Keratinocyte (primary cell): ENCODE results near the gene POLR1A. TPM values are rescaled to one million over a fixed set of nuclear protein-coding genes. Genes with fewer than 3 reads are reported as not detected.

Experiments
- DNase-seq: peaks from one replicate; pipeline ENCODE4 v3.0.0-alpha.2; 2011; ENCODE audit warnings: low read depth, missing footprints, low spot score
- FAIRE-seq: peaks from 2 replicates; lab custom pipeline; 2011; peaks lifted over from hg19 to GRCh38; lab: Jason Lieb, UNC
- H2AFZ ChIP-seq: 2 replicates; pipeline ENCODE4 v1.6.0; 2012; ENCODE audit warnings: low read length, control low read depth, inconsistent platforms; ENCODE audit not compliant: control insufficient read depth
- H3K27ac ChIP-seq: 2 replicates; pipeline ENCODE4 v1.5.1; 2011; ENCODE audit warnings: low read length; ENCODE audit not compliant: control insufficient read depth, insufficient read depth
- H3K27me3 ChIP-seq: 3 replicates; pipeline ENCODE4 v1.6.0; 2011; ENCODE audit warnings: low read length; ENCODE audit not compliant: control insufficient read depth, insufficient read depth; ENCODE audit errors: extremely low read depth
- H3K36me3 ChIP-seq, 2 experiments: 2 replicates in 1 of 2; 3 replicates in 1 of 2; pipeline ENCODE4 v1.5.1; 2011; ENCODE audit warnings: low read length in 2 of 2, mild to moderate bottlenecking in 1 of 2; ENCODE audit not compliant: control insufficient read depth in 2 of 2, insufficient read depth in 2 of 2; ENCODE audit errors: extremely low read depth in 1 of 2
- H3K4me1 ChIP-seq: 3 replicates; pipeline ENCODE4 v1.5.1; 2011; ENCODE audit warnings: low read length; ENCODE audit not compliant: control insufficient read depth, insufficient read depth; ENCODE audit errors: extremely low read depth
- H3K4me2 ChIP-seq: 3 replicates; pipeline ENCODE4 v1.6.0; 2011; ENCODE audit warnings: low read depth, low read length; ENCODE audit not compliant: control insufficient read depth, insufficient read depth; ENCODE audit errors: extremely low read depth
- H3K4me3 ChIP-seq, 3 experiments: fragments of 200-600 bp in 1 of 3; sonication (generic) in 1 of 3; 2 replicates in 2 of 3; 3 replicates in 1 of 3; pipeline ENCODE4 v1.5.1; 2011 to 2016; ENCODE audit warnings: low read length in 3 of 3, mild to moderate bottlenecking in 3 of 3, control low read depth in 2 of 3, inconsistent platforms in 1 of 3, low read depth in 1 of 3, mixed read lengths in 1 of 3, mixed run types in 1 of 3, moderate library complexity in 1 of 3; ENCODE audit not compliant: control insufficient read depth in 2 of 3, insufficient read depth in 2 of 3; ENCODE audit errors: extremely low read depth in 1 of 3
- H3K79me2 ChIP-seq: 2 replicates; pipeline ENCODE4 v1.6.0; 2012; ENCODE audit warnings: low read length; ENCODE audit not compliant: control insufficient read depth, insufficient read depth
- H3K9ac ChIP-seq: 3 replicates; pipeline ENCODE4 v1.6.0; 2011; ENCODE audit warnings: low read length; ENCODE audit not compliant: control insufficient read depth, insufficient read depth; ENCODE audit errors: extremely low read depth
- H3K9me1 ChIP-seq: 3 replicates; pipeline ENCODE4 v1.6.0; 2011; ENCODE audit warnings: low read length; ENCODE audit not compliant: control insufficient read depth, insufficient read depth; ENCODE audit errors: extremely low read depth
- H3K9me3 ChIP-seq: 2 replicates; pipeline ENCODE4 v1.5.1; 2012; ENCODE audit warnings: low read depth, low read length; ENCODE audit not compliant: control insufficient read depth
- H4K20me1 ChIP-seq: 3 replicates; pipeline ENCODE4 v1.6.0; 2011; ENCODE audit warnings: low read length; ENCODE audit not compliant: control insufficient read depth, insufficient read depth; ENCODE audit errors: extremely low read depth
- EZH2 ChIP-seq: IDR thresholded peaks from one replicate; pipeline ENCODE4 v1.6.1; 2012; ENCODE audit warnings: inconsistent platforms, mild to moderate bottlenecking, low read length, moderate library complexity
- dilution Hi-C: fragments of 300-500 bp; cut with MboI; formaldehyde crosslinking; loops from one replicate; pipeline ENCODE4 v1.7.0; 2020; ENCODE audit warnings: low sequenced_read_pairs; ENCODE audit not compliant: extremely low pct_ligation_motif_present
- polyA plus RNA-seq, 5 experiments: library from polyadenylated mRNA; depleted of rRNA in 3 of 5; stranded (reverse) in 3 of 5; stranded (forward) in 1 of 5; unstranded in 1 of 5; fragments of >200 nt; gene quantifications; 1 replicate in 1 of 5; 2 replicates in 3 of 5; 3 replicates in 1 of 5; pipeline versions ENCODE4 v1.2.1 to v1.2.3, GENCODE V29; 2011 to 2012; ENCODE audit warnings: missing spikeins in 2 of 5, low read depth in 1 of 5, low replicate concordance in 1 of 5
- TF ChIP-seq, protein P1 (sequence below), 3 experiments: IDR thresholded peaks in 1 of 3; conservative IDR thresholded peaks in 1 of 3; optimal IDR thresholded peaks in 1 of 3; 2 replicates in 2 of 3; 3 replicates in 1 of 3; pipeline versions ENCODE3 to v1.5.1; 2011; ENCODE audit warnings: low read length in 3 of 3, mild to moderate bottlenecking in 3 of 3, moderate library complexity in 2 of 3, control low read depth in 1 of 3, inconsistent platforms in 1 of 3; ENCODE audit not compliant: insufficient read depth in 2 of 3; ENCODE audit errors: extremely low read depth in 1 of 3

The POLR1A gene
- polyA plus RNA-seq, 1 donor (not counting 4 experiments of a cell fraction or from before 2014, with no cell fraction given) = 16.1 TPM

- no peaks in the 10 kb centered on the region for H3K79me2 ChIP-seq
- DNase-seq (no peak), FAIRE-seq (no peak)
- dilution Hi-C loops = no loop called here
- H2AFZ ChIP-seq = no peak overlapping the region
- no peak overlapping the region for H3K4me2 ChIP-seq
- H3K4me3 ChIP-seq = no peak overlapping the region
- H4K20me1 ChIP-seq = no peaks in the 10 kb centered on the region
- no peaks in the 10 kb centered on the region for H3K9me3 ChIP-seq
- H3K4me1 ChIP-seq = no peaks in the 10 kb centered on the region
- TF ChIP-seq, protein P1, sequence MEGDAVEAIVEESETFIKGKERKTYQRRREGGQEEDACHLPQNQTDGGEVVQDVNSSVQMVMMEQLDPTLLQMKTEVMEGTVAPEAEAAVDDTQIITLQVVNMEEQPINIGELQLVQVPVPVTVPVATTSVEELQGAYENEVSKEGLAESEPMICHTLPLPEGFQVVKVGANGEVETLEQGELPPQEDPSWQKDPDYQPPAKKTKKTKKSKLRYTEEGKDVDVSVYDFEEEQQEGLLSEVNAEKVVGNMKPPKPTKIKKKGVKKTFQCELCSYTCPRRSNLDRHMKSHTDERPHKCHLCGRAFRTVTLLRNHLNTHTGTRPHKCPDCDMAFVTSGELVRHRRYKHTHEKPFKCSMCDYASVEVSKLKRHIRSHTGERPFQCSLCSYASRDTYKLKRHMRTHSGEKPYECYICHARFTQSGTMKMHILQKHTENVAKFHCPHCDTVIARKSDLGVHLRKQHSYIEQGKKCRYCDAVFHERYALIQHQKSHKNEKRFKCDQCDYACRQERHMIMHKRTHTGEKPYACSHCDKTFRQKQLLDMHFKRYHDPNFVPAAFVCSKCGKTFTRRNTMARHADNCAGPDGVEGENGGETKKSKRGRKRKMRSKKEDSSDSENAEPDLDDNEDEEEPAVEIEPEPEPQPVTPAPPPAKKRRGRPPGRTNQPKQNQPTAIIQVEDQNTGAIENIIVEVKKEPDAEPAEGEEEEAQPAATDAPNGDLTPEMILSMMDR (optimal IDR thresholded peaks at IDR 0.05 in 1 of 3, IDR thresholded peaks at IDR 0.05 in 1 of 3, conservative IDR thresholded peaks at IDR 0.05 in 1 of 3; ENCODE audit: extremely low read depth in 1 of 3, insufficient read depth in 2 of 3, low read length in 3 of 3) = no peak
- no peak for TF ChIP-seq EZH2
- H3K9ac ChIP-seq = no peak overlapping the region
- peaks cover 36 to 43% of the 10 kb centered on the region in 2 experiments for H3K36me3 ChIP-seq
- H3K9me1 ChIP-seq = no peaks in the 10 kb centered on the region
- H3K27ac ChIP-seq = no peak overlapping the region
- H3K27me3 ChIP-seq = no peaks in the 10 kb centered on the region
Observed at GRCh38 chr2:86052676-86053075, 53.0 kb downstream of the POLR1A start.

GRCh38 chr2:86052265-86052664, 53.4 kb downstream of the POLR1A start:
- Histone ChIP-seq H3K9me1 (no peaks in the 10 kb centered on the region), H3K9me3 (no peaks in the 10 kb centered on the region), H3K27me3 (no peaks in the 10 kb centered on the region), H2AFZ (no peak overlapping the region), H3K36me3 (peaks cover 37 to 47% of the 10 kb centered on the region in 2 experiments), H3K4me3 (no peak overlapping the region), H3K27ac (no peak overlapping the region), H3K79me2 (no peaks in the 10 kb centered on the region), H3K4me1 (no peaks in the 10 kb centered on the region), H3K4me2 (no peak overlapping the region), H3K9ac (no peak overlapping the region), H4K20me1 (no peaks in the 10 kb centered on the region)
- dilution Hi-C loops = no loop called here
- TF ChIP-seq, protein P1 (optimal IDR thresholded peaks at IDR 0.05 in 1 of 3, IDR thresholded peaks at IDR 0.05 in 1 of 3, conservative IDR thresholded peaks at IDR 0.05 in 1 of 3; ENCODE audit: extremely low read depth in 1 of 3, insufficient read depth in 2 of 3, low read length in 3 of 3) = no peak
- no peak for TF ChIP-seq EZH2
- FAIRE-seq = no peak
- no peak for DNase-seq
